ENCODE results near the gene KLF18.
"Not testable (repeated sequence)": the region's sequence is repeated elsewhere in the genome, so short reads cannot be mapped to it uniquely, and the experiment has no call there.

KLF18 gene

DNA sequence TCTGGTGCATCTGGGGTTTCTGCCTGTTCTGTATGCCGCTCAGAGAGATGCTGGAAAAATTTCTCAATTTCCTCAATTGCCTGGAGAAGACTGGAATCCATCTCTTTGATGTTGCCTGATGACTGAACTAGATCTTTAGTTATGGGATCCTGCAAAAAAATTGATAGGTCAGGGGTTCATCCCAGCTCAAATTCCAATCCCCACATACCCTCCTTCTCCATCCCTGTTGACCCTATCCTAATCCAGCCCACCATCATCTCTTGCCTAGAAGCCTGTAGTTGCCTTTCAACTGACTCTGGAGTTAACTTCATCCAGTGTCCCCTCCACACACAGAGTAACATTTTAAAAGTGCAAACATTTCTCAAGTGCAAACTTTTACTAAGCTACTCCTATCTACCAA, at the start of gene KLF18:
Gene KLF18 (minus strand): TSS at position 101 of the 400 bp plus-strand sequence. CDS start 0 bp downstream, at position 101.
- DNase-seq (ENCODE audit: low read depth in 3 of 3) = no peak

DNA sequence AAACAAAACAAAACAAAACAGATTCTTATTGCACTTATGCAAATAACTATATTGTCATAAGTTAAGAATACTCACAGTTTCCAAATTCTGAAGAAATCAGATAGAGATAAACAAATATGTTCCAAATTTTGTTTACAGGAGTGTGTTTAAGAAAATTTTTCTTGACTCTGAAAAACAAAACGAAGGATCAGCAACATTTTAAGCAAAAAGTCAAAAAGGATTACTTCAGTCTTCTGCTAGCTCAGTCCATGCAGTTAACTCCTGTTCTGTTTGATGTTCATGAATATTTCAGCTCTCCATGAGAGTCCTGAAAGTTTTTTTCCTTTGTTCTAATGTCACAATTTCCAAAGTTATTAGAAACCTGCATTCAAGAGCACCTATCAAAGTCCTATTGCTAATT, 33.2 kb upstream of the KLF18 start:
- no peak for DNase-seq (ENCODE audit: low read depth in 3 of 3)

- no peak for DNase-seq (ENCODE audit: low read depth in 3 of 3)
Measured at GRCh38 chr1:44170281-44170823, 28.9 kb upstream of the KLF18 start.

DNA sequence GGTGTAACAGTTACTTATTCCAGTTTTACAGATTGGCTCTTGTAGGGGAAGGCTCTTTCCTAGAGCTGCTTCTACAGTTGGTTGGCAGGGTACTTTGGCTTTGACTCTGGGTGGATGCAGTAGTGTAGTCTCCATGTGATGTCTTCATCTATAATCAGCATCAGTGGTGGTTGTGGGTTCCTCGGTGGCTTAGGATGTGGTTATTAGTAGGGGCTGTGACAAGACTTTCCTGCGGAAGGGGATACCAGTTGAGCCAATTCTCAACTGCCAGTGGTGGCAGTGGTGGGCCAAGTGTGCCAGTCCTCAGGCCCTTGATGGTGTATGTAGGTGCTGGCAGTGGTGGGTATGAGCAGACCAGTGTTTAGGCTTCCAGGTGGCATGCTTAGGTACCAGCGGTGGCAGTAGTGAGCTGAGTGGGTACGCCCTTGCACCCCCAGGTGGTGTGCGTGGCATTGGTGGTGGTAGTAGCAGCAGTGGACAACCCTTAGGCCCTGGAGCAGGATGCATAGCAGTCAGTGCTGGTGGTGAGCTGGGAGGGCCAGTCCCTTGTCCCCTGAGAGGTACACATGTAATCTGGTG, 27.2 kb upstream of the KLF18 start:
- no peak for DNase-seq (ENCODE audit: low read depth in 3 of 3)

DNA sequence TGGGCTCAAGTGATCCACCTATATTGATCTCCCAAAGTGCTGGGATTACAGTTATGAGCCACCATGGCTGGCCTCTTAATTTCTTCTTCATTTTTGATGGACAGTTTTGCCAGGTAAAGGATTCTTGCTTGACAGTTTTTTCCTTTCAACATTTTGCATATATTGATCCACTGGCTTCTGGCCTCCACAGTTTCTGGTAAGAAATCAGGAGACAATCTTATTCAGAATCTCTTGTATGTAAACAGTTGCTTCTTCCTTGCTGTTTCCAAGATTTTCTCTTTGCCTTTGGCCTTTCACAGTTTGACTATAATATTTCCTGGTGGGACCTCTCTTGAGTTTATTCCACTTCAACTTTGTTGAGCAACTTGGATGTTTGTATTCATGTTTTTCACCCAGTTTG, 20.1 kb upstream of the KLF18 start:
- no peak for DNase-seq (ENCODE audit: low read depth in 3 of 3)

- no peak for DNase-seq (ENCODE audit: low read depth in 3 of 3)
Measured at GRCh38 chr1:44158871-44159270, 17.4 kb upstream of the KLF18 start.

GRCh38 chr1:44157903-44158302, 16.5 kb upstream of the KLF18 start:
- DNase-seq (ENCODE audit: low read depth in 3 of 3) = no peak

GRCh38 chr1:44154049-44154448, 12.6 kb upstream of the KLF18 start:
- DNase-seq (ENCODE audit: low read depth in 3 of 3) = no peak

DNA sequence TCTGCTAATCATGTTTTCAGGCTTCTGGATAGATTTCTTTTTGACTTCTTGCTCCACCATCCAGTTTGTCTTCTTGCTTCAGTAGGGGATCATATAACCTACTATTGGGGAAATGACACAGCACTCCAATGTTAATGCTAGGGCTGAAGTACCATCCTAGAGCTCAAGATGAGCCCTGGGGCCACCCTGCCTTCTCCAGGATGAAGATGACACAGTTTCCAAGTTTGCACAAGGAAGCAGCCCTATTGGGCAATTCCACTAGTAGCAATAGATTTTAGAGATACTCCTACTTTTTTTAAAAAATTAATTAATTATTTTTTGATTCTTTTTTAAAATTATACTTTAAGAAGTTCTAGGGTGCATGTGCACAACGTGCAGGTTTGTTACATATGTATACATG, 11.3 kb upstream of the KLF18 start:
- no peak for DNase-seq (ENCODE audit: low read depth in 3 of 3)

DNA sequence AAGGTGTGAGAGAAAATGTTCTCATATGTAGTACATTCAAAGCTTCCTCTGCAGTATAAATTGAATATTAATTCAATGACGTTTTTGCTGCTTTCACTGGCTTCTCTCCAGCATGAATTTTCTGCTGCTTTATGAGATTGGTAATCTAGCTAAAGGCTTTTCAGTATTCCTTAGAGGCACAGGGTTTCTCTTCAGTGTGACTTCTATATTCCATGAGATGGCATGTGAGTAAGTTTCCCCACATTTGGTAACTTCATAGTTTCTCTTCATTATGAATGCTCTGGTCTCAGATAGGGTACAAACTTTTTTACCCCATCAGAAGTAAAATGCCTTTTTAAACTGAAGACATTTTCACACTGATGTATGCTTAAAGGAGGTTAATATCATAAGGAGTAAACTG, 10.4 kb upstream of the KLF18 start:
- DNase-seq (ENCODE audit: low read depth in 3 of 3) = no peak

GRCh38 chr1:44151332-44151731, 9.9 kb upstream of the KLF18 start:
- DNase-seq (ENCODE audit: low read depth in 3 of 3) = no peak

DNA sequence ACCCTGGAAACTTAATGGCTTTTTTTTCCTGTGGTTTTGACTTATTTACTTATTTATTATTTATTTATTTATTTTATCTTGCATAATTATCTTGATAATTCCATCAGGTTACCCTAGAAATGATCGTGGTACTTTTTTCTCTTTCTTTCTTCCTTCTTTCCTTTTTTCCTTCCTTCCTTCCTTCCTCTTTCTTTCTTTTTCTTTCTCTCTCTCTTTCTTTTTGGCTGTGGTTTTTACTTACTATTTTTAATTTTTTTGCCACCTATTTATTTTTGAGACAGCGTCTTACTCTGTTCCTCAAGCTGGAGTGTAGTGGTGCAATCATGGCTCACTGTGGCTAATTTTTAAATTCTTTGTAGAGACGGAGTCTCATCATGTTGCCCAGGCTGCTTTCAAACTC, 6.2 kb upstream of the KLF18 start:
- DNase-seq (ENCODE audit: low read depth in 3 of 3) = no peak

DNA sequence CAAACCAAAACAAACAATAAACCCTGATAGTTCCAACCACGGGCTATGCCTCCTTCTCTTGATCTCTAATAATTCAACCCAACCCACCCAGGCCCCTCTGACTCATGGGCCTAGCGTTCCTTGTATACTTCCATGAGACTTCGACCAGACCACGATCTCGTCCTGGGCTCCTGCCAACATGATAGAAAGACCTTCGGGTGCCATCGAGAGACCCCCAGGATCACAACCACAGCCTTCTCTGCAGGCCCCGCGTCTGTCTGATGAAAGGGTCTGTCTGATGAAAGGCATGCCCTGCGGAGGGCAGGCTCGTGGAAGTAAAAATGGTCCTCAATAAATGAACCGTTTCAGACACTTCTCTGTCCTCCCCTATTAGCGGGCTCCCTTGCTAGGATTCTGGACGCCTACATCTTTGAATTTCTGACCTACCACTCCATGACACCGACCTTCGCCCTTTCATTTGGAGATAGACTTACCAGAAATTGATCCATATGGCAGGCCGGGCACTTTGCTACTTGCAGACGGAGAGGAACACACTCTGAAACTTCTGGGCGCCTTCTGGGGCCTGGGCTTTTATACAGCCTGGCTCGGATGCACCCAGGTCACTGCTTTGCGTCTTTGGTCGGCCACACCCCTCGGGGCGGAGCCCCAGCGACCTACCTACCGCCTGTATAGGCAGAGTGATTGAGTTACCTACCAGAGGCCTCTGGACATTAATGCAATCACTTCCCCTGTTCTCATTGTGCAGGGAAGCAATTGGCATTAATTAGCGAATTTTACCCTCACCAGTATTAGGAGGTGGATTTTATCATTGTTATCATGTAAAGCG, 5.3 kb upstream of the KLF18 start:
- no peak for DNase-seq (ENCODE audit: low read depth in 3 of 3)

GRCh38 chr1:44144962-44145756, 3.7 kb upstream of the KLF18 start:
- DNase-seq (ENCODE audit: low read depth in 3 of 3) = no peak

DNA sequence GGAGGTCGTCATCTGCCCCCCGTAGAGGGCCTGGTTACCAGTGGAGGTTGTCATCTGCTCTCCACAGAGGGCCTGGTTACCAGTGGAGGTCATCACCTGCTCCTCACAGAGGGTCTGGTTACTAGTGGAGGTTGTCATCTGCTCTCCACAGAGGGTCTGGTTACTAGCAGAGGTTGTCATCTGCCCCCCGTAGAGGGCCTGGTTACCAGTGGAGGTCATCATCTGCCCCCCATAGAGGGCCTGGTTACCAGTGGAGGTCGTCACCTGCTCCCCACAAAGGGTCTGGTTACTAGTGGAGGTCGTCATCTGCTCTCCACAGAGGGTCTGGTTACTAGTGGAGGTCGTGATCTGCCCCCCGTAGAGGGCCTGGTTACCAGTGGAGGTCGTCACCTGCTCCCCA, 1.9 kb downstream of the KLF18 start:
- DNase-seq (ENCODE audit: low read depth in 3 of 3) = not testable (repeated sequence)

DNA sequence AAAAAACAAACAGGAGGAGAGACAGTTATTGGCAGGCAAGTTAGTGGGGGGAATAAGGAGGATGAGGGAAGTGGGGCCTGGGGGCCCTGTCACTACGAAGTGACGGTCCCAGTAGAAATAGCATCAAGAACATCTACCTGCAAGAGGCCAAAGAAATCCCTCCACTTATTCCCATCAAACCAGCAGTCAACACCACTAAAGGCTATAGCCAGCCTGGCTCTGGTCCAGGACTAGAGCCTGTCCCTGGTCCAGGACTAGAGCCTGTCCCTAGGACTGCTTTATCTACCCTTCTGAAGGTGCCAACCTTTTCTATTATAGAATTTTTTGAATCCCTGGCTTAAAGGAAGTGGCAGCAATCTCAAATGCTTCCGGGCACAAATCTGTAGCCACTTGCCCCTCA, 3.2 kb downstream of the KLF18 start:
- DNase-seq (ENCODE audit: low read depth in 3 of 3) = no peak

GRCh38 chr1:44135886-44136285, 5.5 kb downstream of the KLF18 start:
- no peak for DNase-seq (ENCODE audit: low read depth in 3 of 3)

- DNase-seq (ENCODE audit: low read depth in 3 of 3) = no peak
Measured at GRCh38 chr1:44134071-44134920, 7.1 kb downstream of the KLF18 start.

- no peak for DNase-seq (ENCODE audit: low read depth in 3 of 3)
Measured at GRCh38 chr1:44131411-44131810, 10.0 kb downstream of the KLF18 start.

DNA sequence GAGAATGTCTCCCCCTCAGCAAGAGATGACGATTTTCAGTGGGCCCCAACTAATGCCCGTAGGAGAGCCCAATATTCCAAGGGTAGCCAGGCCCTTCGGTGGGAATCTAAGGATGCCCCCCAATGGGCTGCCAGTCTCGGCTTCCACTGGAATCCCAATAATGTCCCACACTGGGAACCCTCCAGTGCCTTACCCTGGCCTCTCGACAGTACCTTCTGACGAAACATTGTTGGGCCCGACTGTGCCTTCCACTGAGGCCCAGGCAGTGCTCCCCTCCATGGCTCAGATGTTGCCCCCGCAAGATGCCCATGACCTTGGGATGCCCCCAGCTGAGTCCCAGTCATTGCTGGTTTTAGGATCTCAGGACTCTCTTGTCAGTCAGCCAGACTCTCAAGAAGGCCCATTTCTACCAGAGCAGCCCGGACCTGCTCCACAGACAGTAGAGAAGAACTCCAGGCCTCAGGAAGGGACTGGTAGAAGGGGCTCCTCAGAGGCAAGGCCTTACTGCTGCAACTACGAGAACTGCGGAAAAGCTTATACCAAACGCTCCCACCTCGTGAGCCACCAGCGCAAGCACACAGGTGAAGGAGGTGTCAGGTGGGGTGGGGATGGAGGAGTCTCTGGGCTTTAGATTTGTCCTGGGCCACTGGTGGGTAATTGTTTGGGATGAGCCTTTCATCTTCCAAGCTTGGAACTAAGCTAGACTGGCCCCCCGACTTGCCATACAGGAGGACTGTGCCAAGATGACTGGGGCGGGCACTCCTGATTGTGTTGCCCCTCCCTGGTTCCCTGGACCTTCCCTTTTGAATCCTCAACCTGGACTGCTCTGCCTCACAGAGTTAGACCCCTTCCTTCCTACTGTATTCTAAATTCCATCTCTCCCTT, 11.6 kb downstream of the KLF18 start:
- no peak for DNase-seq (ENCODE audit: low read depth in 3 of 3)

Measured in stimulated activated CD4-positive, alpha-beta T cell treated with anti-CD3 and anti-CD28 coated beads, TNF-alpha, amount 100 ng/mL, for 4 hours (primary cell).